Gastroesophageal sphincter (tissue), 4 donors: ENCODE measurements around the gene OIT3. TPM values are rescaled to one million over a fixed set of nuclear protein-coding genes. Genes with fewer than 3 reads are reported as not detected.

Experiments
- ATAC-seq: fragments of 150-250 bp; one replicate; pipeline ENCODE4 v1.9.1; 2016; ENCODE audit warnings: mild to moderate bottlenecking, moderate library complexity
- H3K27ac ChIP-seq, 4 donors: fragments of 200-600 bp; sonication (generic) in 3 of 4; 1 replicate in 3 of 4; 2 replicates in 1 of 4; pipeline ENCODE4 v1.5.1; 2016 to 2019
- H3K27me3 ChIP-seq: fragments of 200-600 bp; sonication (generic); one replicate; pipeline ENCODE4 v1.5.1; 2019
- H3K36me3 ChIP-seq, 2 donors: fragments of 200-600 bp; sonication (generic); one replicate each; pipeline ENCODE4 v1.5.1; 2019; ENCODE audit warnings: control low read depth in 1 of 2
- H3K4me1 ChIP-seq, 3 donors: fragments of 200-600 bp; sonication (generic); 1 replicate in 2 of 3; 2 replicates in 1 of 3; pipeline ENCODE4 v1.5.1; 2016 to 2019; ENCODE audit warnings: control low read depth in 2 of 3
- H3K4me3 ChIP-seq, 2 donors: fragments of 200-600 bp; sonication (generic); one replicate each; pipeline ENCODE4 v1.5.1; 2019; ENCODE audit warnings: mild to moderate bottlenecking in 1 of 2, moderate library complexity in 1 of 2
- H3K9me3 ChIP-seq, 3 donors: fragments of 200-600 bp; sonication (generic); one replicate each; pipeline ENCODE4 v1.5.1; 2017 to 2019; ENCODE audit warnings: control low read depth in 2 of 3
- EP300 ChIP-seq: sonication (generic); formaldehyde crosslinking; IDR thresholded peaks from one replicate; pipeline ENCODE4 v1.6.1; 2017; ENCODE audit warnings: antibody characterized with exemption, mild to moderate bottlenecking
- POLR2A ChIP-seq, 2 donors: fragments of 450-650 bp; IDR thresholded peaks; one replicate each; pipeline ENCODE4 v1.6.1; 2017; ENCODE audit warnings: antibody characterized with exemption in 2 of 2, mild to moderate bottlenecking in 2 of 2, moderate library complexity in 1 of 2
- POLR2AphosphoS5 ChIP-seq: sonication (generic); formaldehyde crosslinking; IDR thresholded peaks from one replicate; pipeline ENCODE4 v1.6.1; 2017; ENCODE audit warnings: antibody characterized with exemption
- WGBS, 2 donors: methylation state at CpG; one replicate each; pipeline ENCODE4 v1.1.5; 2018; ENCODE audit warnings: low coverage in 1 of 2; 5-methylcytosine and 5-hydroxymethylcytosine counted together
- total RNA-seq, 4 donors: library from RNA; depleted of rRNA; stranded (reverse); fragments of >200 nt; gene quantifications; one replicate each; pipeline ENCODE4 v1.1.0, GENCODE V29; 2016
- TF ChIP-seq, protein P1 (sequence below), 4 experiments: fragments of 200-600 bp in 2 of 4; fragments of 450-650 bp in 2 of 4; sonication (generic) in 1 of 4; IDR thresholded peaks; one replicate each; pipeline ENCODE4 v1.5.1; 2017 to 2019; ENCODE audit warnings: antibody characterized with exemption in 4 of 4, mild to moderate bottlenecking in 2 of 4, moderate library complexity in 2 of 4

The OIT3 gene
- total RNA-seq, 4 donors from 2014 or later, result 0.12 to 0.40 TPM; not detected in 2

DNA sequence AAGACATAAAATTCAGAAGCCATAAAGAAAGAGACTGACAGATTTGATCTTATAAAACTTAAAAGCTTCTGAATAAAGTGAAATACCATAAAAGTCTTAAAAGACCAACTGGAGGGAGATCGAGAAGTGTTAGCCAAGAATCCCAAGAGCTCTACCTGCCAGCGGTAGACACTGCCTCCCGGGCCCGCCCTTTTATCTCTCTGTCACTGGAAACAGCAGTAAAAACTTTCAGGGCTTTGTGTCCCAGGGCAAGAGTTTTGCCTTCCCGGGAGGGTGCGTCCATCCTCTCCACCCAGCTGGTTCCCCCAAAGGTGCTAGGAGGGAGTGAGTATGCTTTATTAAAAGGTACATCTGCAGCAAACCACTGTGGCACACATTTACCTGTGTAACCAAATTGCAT is 55.2 kb downstream of the OIT3 start:
- H3K4me1 ChIP-seq, result no peaks in the 10 kb centered on the region
- no peaks in the 10 kb centered on the region for H3K9me3 ChIP-seq
- WGBS, 2 donors, result 44% methylated on average over 5 to 6 of the region's 6 CpGs
- TF ChIP-seq EP300, result no peak
- no peak for TF ChIP-seq POLR2A (IDR thresholded peaks at IDR 0.05)
- TF ChIP-seq POLR2AphosphoS5, result no peak
- TF ChIP-seq, protein P1, sequence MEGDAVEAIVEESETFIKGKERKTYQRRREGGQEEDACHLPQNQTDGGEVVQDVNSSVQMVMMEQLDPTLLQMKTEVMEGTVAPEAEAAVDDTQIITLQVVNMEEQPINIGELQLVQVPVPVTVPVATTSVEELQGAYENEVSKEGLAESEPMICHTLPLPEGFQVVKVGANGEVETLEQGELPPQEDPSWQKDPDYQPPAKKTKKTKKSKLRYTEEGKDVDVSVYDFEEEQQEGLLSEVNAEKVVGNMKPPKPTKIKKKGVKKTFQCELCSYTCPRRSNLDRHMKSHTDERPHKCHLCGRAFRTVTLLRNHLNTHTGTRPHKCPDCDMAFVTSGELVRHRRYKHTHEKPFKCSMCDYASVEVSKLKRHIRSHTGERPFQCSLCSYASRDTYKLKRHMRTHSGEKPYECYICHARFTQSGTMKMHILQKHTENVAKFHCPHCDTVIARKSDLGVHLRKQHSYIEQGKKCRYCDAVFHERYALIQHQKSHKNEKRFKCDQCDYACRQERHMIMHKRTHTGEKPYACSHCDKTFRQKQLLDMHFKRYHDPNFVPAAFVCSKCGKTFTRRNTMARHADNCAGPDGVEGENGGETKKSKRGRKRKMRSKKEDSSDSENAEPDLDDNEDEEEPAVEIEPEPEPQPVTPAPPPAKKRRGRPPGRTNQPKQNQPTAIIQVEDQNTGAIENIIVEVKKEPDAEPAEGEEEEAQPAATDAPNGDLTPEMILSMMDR (IDR thresholded peaks at IDR 0.05), result no peak
- no peak for ATAC-seq
- H3K27me3 ChIP-seq, result peaks cover 6% of the 10 kb centered on the region
- H3K4me3 ChIP-seq, result no peak overlapping the region
- no peaks in the 10 kb centered on the region for H3K36me3 ChIP-seq
- H3K27ac ChIP-seq, result no peak overlapping the region

DNA sequence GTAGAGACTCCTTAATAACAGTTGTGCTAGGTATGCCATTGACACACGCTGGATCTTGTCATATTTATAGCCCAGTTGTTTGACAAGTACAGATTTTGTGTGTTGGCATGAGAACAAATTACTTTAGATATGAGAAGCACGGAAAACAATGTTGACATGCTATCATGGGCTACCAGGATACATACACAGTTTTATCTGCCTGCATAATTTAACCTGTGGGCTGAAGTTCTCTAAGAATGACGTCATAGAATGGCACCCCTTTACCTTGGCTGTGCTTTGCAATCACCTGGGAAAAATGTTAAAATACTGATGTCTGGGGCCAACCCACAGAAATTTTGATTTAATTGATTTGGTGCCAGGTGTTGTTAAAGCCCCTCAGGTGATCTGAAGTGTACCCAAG is 58.2 kb downstream of the OIT3 start:
- Histone ChIP-seq H3K4me1 (no peaks in the 10 kb centered on the region), H3K36me3 (no peaks in the 10 kb centered on the region), H3K27me3 (peaks cover 6% of the 10 kb centered on the region), H3K27ac (no peak overlapping the region), H3K9me3 (no peaks in the 10 kb centered on the region), H3K4me3 (no peak overlapping the region)
- no peak for ATAC-seq
- TF ChIP-seq EP300 (no peak), POLR2A (IDR thresholded peaks at IDR 0.05) (no peak), POLR2AphosphoS5 (no peak)
- TF ChIP-seq, protein P1 (IDR thresholded peaks at IDR 0.05), result no peak
- 58 to 69% methylated on average over 2 to 3 of the region's 3 CpGs for WGBS, 2 donors

DNA sequence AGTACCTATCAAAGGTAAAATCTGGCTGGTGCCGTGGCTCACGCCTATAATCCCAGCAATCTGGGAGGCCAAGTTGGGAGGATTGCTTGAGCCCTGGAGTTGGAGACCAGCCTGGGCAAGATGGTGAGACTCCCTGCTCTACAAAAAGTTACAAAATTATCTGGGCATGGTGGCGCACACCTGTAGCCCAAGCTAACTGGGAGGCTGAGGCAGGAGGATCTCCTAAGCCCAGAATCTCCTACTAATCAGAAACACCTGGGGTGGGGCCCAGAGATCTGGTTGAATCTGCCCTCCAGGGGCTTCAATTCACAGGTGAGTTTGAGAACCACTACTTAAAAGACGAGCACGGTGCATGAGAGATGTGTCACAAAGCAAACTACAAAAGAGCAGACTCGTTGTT is 58.6 kb downstream of the OIT3 start:
- H3K36me3 ChIP-seq, result no peaks in the 10 kb centered on the region
- H3K4me1 ChIP-seq, result no peaks in the 10 kb centered on the region
- TF ChIP-seq, protein P1 (IDR thresholded peaks at IDR 0.05), result no peak
- TF ChIP-seq POLR2A (IDR thresholded peaks at IDR 0.05) (no peak), POLR2AphosphoS5 (no peak), EP300 (no peak)
- no peak overlapping the region for H3K27ac ChIP-seq
- H3K27me3 ChIP-seq, result peaks cover 6% of the 10 kb centered on the region
- no peaks in the 10 kb centered on the region for H3K9me3 ChIP-seq
- WGBS, 2 donors, result 78 to 88% methylated on average over 3 of the region's 6 CpGs
- no peak overlapping the region for H3K4me3 ChIP-seq
- no peak for ATAC-seq

DNA sequence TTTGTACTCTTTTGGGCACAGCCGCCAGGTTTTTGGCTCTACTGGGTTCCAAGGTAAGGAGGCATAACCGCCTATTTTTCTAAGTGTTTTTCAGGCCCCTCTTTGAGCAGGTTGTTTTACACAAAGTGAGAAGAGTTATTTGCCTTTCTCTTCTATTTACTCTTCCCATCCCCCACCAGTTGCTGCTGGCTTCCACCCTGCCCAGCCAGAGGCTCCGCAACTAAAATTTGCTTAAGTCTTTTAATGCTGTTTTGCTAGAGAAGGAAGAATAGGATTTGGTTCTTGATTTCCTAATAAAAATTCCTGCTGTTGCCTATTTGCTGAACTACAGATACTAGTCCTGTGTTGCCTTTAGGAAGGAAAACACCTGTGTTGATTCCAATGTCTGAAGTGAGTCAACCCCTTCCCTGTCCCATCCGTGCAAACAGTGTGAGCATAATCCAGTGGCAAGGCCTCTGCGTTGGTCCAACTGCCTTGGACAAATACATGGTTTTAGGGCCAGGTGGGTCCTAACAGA is 59.2 kb downstream of the OIT3 start:
- H3K4me3 ChIP-seq, result no peak overlapping the region
- no peaks in the 10 kb centered on the region for H3K4me1 ChIP-seq
- H3K27me3 ChIP-seq, result peaks cover 3% of the 10 kb centered on the region
- no peaks in the 10 kb centered on the region for H3K9me3 ChIP-seq
- no peak overlapping the region for H3K27ac ChIP-seq
- no peak for ATAC-seq
- WGBS, 2 donors, result 67 to 69% methylated on average over 3 to 5 of the region's 5 CpGs
- no peaks in the 10 kb centered on the region for H3K36me3 ChIP-seq
- TF ChIP-seq, protein P1 (IDR thresholded peaks at IDR 0.05), result no peak
- TF ChIP-seq POLR2A (IDR thresholded peaks at IDR 0.05) (no peak), EP300 (no peak), POLR2AphosphoS5 (no peak)

DNA sequence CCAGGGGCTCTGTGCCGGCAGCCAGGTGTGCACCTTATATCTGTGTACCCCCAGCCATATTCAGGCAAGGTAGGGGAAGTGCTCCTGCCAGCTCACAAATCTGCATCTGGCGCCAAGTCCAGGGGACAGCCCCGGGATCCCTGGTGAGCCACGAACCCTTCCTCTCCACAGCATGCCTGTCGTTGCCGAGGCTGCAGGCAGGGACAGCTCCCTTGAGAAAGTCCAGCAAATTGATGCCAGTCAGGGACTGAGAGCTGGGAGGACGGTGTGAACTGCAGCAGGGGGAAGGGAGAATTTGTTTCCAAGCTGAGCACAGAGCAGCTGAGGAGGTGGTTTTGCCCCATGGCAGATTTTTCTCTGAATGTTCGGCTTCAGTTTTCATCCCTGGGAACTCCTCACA is 60.1 kb downstream of the OIT3 start:
- ATAC-seq, result no peak
- H3K4me3 ChIP-seq, result no peak overlapping the region
- no peaks in the 10 kb centered on the region for H3K9me3 ChIP-seq
- no peaks in the 10 kb centered on the region for H3K27me3 ChIP-seq
- no peaks in the 10 kb centered on the region for H3K36me3 ChIP-seq
- WGBS, 2 donors, result 39% methylated on average over 4 of the region's 8 CpGs; no CpG with 5 or more reads in 1 of the 2 donors
- TF ChIP-seq, protein P1 (IDR thresholded peaks at IDR 0.05), result no peak
- TF ChIP-seq POLR2AphosphoS5, result no peak
- no peak for TF ChIP-seq EP300
- no peak for TF ChIP-seq POLR2A (IDR thresholded peaks at IDR 0.05)
- no peaks in the 10 kb centered on the region for H3K4me1 ChIP-seq
- H3K27ac ChIP-seq, result no peak overlapping the region
